ACHN (cell line): ENCODE results near the gene TSPOAP1.

Experiments used
- DNase-seq: peaks from one replicate; pipeline ENCODE4 v3.0.0-alpha.2; 2015
- in situ Hi-C: cut with HindIII; loops from 2 replicates; pipeline ENCODE4 v1.10.0; 2017; ENCODE audit warnings: low sequenced_read_pairs, low pct_ligation_motif_present, low pct_unique_long_range_greater_than_20kb

TSPOAP1 gene

DNA sequence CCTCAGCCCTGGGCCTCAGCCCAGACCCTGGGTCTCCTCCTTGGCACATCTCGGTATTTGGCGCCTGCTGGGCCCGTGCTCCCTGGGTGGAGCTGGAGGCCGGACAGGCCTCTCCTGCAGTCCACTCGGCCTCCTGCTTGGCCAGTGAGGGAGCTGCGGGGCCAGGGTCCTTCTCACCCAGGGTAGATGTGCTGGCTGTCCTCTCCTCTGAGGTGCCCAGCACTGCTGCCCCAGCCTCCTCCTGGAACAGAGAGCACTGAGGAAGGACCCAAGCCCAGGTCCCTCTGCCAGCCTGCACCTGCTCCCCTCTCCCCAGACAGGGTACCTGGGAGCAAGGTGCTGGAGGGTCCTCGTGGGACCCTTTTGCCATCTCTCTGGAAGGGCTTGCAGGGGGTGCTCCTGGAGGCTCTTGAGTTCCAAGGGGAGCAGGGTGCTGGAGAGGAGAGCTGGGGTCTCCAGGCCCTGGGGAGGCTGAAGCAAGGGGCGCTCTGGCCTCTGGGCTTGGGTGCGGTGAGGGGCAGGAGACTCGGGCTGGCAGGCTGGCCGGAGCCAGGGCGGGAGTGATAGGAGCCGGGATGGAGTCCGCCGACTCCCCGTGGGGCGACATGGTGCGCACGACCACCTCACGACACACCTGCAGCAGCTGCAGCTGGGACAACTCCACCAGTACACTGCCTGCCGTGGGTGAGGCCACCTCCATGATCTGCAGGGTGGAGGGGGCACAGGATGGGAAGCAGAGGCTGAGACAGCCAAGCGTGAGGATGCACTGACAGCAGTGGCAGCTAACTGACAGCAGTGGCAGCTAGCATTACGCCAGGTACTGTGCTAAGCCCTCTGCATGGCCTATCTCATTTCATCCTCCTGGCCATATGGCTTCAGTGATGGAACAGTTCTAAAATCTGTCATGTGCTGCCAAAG, 17.8 kb downstream of the TSPOAP1 start:
- in situ Hi-C loops = no loop called here
- DNase-seq = no peak

DNA sequence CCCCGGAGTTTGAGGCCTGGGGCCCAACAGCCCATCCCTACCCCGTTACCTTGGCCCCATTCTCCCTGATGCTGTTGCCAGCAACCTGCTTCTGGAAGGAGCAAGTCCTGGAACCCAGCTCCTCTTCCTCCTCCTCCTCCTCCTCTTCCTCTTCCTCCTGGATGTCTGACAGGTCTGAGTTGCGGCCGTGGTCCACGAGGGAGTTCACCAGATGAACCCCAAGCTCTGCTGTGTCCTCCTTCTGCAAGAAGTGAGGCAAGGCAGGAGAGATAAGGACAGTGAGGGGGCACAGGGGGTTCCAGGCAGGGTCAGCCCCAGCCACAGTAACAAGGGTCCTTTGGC, 18.7 kb downstream of the TSPOAP1 start:
- no peak for DNase-seq
- in situ Hi-C loops = no loop called here

DNA sequence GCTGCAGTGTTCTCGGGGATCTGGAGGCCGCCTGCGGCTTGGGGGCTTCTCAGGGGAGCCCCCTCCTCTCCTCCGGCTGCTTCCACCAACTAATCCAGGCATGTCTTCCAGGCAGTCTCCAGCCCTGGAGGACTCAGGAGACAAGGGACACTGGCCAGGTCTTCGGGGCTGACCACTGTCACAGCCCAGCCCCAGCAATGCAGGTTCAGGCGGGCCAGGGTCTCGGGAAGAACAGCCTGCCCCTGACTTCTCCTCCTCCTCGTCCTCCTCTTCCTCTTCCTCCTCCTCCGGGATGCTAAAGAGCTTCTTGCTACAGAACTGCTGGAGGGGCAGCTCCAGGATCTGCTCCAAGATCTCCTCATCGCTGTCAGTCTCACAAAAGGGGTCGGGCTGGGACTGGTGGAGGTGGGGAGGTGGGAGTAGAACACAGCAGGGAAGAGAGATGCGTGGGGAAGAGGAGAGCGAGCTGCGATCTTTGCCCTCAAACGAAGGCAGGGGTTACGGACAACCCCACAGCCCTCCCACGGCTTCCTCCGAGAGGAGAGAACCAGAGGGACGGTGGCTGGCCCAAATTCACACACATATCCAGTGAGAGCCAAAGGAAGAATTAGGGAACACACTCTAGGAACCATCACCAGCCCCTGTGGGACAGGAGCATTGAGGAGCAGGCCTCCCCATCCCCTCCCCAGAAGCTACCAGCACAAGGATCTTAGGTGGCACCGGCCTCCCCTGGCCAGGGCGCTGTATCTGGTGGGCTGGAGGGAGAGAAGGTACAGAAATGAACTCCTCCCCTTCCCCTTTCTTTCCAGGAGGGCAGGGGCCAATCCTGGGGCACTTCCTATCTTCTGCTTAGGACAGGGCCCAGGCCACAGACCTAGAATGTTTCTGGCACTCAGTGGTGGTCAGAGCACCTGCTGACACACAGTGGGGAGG, 19.3 kb downstream of the TSPOAP1 start:
- in situ Hi-C loops = no loop called here
- DNase-seq = no peak

DNA sequence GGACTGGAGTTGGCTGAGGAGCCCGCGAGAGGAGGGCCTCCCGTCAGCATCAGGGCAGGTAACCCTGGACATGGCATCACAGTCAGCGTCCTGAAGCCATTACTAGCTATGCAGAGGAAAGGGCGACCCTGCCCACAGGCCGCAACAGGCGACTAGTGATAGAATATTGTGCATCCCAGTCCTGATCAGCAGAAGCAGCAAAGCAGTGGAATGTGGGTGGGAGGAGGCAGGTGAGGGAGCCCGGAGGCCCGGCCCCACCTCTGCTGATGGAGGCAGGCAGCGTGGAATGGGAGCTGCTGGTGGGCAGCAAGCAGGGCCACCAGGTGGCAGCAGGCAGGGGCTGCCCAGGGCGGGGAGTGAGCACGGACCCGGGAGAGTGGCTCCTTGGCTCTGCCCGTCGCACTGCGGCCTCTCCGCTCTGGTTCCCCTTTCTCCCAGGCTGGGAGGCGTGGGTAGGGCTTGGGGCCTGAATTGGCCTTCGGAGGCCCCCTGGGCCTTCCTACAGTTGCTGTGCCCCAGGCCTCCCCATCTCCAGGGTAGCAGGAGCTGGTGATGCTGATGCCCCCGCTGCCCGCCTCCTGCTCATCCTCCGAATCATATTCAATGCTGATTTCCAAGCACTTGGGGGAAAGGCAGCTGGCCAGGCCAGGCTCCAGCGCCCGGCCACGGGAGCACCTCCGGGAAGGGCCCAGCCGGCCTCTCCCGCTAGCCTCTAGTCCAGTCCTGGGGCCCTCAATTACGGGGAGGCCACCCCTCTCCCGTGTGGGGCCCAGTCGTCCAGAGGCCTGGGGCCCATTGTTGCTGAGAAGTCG, 20.2 kb downstream of the TSPOAP1 start:
- in situ Hi-C loops = no loop called here
- peak; percentile 8 for DNase-seq

DNA sequence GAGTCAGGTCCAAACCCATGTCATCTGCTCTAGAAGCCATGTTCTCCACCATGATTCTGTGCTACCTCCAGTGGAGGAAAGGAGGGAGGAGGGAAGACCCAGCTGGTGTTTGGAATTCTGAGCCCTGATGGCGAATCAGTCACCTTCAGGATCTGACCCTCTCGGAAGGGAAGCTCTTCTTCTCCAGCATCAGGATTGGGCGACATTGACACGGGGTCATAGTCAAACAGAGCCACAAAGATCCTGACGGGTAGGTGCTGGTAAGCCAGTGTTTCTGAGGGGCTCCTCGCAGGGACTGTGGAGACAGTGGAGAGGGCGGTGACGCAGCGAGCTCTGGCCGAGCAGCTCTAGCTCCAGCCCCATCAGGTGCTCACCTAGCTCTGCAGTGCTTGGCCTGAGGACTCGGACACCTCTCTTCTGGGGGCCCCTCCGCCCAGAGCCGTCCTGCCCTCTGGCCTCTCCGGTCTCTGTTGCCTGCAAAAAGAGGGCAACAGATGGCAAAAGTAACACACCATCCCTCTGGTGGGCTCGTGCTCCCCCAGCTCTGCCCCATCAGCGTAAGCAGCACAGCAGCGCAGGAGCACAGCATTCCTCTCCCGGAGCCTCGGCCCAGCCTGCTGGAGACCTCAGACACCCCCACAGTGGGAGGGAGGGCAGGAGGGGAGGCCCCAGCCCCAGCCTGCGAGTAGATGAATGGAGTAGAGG, 21.0 kb downstream of the TSPOAP1 start:
- DNase-seq = no peak
- in situ Hi-C loops = no loop called here

DNA sequence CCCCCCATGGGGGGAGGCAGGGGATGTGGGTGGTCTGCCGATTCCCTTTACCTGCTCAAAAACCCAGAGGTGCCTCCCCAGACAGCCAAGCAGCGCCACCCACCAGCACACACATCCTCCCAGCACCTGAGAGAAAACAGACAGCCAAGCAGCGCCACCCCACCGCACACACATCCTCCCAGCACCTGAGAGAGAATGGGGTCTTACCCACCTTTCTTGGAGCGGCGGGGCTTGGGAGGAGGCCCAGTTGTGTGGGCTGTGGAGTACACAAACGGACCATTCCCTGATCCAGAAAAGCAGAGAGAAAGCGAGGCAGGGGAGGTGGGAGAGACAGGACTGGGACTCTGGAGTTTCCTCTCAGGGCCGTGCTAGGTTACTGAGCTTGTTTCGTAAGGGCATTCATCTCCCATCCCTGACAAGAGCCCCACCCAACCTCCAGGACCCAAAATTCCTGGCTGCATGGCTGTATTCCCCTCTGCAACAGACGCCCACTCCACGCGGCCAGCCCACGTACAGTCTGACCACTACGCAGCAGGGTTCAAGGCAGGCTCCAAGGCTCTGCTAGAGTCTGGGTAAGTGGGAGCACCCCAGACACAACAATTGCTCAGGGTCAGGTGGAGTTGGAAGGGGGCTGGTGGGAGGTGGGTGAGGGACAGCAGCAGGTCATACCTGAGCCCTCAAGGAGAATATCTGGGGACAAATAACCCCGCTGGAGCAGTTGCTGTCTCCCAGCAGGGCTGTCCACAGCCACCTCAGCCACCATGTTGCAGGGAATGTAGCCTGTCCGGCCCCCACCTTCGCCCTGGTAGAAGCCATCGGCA, 22.3 kb downstream of the TSPOAP1 start:
- in situ Hi-C loops = no loop called here
- DNase-seq = no peak

DNA sequence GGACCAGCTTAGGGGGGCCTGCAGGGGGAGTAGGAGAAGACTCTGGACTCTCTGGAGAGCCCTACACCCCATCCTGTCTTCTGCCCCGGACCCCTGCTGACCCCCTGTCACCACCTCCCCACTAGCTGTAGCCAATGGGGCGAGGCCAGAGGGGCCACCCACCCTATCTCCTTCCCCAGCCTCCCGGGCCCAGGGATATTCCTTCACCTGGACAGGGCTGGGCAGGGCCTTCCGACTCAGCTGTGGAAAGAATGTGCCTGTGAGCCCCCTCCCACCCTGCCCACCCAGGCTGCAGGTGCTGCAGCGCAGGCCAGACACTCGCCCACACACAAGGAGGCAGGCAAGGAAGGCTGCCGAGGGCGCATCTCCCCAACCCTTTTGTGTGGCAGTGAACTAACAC, 23.0 kb downstream of the TSPOAP1 start:
- no peak for DNase-seq
- in situ Hi-C loops = no loop called here

DNA sequence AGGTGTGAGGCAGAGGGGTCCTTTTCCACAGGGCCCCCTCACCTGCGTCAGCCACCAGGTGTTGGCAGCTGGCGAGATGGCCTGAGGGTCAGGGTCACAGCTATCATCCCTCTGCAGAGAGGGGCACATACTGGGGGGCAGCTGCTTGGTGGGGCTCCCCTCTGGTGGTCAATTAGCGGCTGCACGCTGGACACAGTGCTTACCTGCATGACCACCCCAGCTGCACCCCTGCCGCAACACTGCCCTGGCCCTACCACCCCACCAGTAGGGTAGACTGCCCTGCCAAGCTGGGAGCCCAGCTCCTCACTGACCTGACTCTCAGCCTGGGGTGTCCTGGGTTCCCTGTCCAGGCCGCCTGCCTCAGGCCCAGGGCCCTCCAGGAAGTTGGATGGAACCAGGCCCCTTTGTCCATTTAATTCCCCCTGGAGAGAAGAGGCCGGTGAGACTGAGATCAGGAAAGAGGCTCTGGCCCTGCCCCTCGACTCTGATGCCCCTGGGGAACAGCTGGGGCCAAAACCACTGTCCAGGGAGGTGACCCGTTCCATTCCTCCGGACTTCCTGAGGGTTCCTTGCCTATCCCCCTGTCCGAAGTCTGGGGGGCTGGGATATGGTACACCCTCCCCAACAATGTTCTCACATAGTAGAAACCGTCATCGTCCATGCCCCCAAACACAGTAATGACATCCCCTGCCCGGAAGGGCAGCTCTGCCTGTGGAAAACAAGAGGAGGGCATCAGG, 23.7 kb downstream of the TSPOAP1 start:
- in situ Hi-C loops = no loop called here
- DNase-seq = no peak

DNA sequence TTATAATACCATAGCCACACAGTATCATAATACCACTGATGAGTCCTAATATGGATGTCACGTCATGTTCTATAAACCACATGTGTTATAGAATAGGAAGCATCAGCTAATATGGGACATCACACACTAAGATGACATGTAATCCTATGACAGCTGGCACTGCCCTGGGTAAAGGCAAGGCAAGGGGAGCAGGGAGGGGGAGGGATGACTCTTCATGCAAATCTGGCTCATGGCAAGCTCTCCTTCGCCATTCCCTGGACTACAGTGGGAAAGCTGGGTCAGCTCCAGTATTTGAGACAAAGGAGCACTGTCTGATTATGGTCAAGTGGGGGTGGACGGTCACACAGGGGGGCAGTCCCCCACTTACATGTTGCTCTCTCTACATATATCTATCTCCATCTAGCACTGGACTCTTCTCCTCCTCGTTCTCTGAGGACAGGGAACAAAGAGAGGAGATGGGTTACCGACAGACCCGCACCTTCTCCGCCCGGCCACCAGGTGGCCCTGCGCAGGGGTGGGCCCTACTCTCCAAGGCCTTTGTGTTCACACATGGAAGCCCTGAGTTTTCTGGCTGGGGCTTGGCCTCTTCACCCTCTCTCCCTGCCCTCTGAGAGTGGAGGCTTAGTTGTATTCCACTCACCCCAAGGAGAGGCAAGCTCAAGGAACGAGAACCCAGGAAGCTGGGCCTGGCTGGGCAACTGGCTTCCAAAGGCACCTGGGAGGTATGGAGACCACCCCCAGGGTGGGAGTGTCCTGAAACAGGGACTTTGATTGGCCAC, 24.4 kb downstream of the TSPOAP1 start:
- DNase-seq = peak; percentile 59
- in situ Hi-C loops = no loop called here

DNA sequence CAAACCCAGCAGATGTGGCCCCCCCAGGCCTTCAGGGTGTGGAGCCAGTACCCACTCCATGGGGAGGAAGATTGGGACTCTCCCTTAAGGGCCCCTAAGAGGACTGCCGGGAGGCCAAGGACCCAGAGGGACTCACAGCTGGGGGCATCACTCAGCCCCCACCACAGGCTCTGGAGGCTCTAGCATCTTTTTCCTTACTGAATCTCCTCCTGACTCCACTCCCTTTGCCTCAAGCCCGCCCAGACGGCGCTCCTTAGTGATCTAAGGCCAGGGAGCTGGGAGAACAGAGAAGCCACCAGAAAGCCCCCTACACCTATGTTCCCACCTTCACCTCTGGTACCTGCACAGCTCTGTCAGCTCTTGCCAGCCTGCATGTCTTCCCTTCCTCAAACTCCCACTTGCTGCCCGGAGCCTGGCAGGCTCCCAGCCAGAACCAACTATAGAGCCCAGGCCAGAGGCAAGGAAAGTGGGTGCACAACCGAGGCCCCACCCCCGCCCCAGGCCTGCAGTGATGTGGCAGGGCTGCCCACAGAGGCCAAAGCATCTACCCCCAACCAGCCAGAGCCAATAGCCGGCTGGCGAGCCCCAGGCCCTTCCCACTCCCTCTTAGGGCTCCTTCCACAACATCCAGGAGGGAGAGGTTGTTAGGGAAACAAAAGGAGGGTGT, 25.5 kb downstream of the TSPOAP1 start:
- DNase-seq = no peak
- in situ Hi-C loops = no loop called here

DNA sequence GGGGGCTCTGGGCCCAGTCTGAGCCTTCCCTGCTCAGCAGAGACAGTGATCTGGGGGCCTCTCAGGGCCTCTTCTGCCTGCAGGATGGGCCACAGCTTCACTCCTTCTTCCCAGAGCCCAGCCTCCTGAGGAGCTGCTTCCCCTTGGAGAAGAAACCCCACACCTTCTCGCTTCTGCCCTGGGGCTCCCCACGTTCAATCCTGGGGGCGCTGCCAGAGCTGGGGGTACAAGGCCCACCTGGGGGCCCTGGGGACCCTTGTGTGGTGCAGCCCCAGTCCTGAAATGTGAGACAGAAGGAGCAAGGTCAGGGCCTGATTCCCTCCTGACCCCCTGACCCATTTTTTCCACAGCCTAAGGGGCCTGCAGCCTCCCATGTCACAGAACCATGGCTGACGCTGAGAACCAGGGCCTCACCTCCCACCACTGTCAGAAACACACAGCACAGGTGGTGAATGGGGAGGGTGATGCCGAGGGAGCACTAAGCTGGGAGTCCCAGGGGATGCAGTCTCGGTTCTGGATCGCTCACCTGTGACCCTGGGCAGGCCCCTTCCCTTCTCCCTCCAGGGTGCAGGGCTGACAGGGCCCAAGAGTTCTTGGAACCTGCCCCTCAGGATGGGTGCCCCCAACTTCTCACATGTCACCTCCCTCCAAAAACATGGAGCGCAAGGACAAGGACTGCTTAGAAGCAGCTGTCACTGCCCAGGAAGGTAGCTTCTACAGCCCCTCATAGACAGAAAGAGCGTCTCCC, 26.2 kb downstream of the TSPOAP1 start:
- DNase-seq = no peak
- in situ Hi-C loops = no loop called here

DNA sequence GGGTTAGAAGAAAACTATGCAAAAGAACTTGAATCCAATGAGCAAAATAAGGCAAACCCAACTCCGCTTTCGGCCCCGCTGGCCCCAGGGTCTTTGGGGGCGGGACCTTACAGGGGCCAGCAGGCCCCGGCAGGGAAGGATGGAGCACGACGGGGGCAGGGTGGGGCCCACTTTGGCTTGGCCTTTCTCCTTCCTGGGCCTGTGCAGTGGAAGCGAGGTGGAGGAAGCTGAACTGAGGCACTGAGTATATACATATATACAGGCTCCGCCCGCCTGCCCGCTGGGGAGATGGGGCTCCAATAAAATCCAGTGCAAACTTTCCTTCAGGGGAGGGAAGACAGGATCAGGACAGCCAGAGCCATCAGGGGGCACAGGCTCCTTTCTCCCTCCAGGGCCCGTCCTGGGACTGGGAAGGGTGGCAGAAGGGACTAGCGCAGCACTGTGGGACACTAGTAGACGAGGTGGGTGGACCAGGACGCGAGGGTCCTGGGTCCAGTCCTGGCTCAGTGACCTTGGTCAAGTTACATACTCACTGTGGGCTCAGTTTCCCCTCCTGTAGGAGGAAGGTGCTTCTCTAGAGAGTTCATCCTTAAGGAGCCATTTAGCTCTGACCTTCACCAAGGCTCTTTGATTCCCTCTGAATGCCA, 27.0 kb downstream of the TSPOAP1 start:
- no peak for DNase-seq
- in situ Hi-C loops = no loop called here

DNA sequence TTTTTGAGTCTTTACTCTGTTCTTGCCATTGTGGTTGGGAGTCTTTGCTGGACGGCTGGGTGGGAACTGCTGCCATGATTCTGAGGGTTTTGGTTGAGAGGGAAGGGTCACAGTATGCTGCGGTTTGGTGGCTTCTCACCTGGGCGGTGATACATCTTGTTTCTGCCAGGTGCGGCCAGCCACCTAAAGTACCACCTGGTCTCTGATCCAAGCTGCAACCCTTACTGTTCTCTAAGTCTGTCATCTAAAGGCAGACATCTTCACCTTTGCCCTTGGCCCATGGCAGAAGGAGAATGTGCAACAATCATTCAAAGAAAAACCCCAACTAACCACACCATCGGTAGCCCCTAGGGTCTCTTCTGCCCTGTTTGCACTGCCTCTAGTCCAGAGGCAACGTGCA, 28.3 kb downstream of the TSPOAP1 start:
- in situ Hi-C loops = no loop called here
- DNase-seq = no peak

DNA sequence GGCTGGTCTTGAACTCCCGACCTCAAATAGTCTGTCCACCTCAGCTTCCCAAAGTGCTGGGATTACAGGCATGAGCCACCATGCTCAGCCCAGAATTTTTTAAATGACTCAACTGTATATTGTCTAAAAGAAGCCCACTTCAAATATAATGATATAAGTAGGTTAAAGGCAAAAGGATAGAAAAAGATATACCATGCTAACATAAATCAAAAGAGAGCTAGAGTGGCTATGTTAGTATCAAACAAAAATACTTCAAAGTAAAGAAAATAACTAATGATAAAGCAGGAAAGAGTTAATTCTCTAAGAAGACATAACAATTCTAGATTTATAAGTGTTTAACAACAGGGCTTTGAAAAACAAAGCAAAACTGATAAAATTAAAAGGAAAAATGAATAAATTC, 34.6 kb downstream of the TSPOAP1 start:
- in situ Hi-C loops = no loop called here
- no peak for DNase-seq

DNA sequence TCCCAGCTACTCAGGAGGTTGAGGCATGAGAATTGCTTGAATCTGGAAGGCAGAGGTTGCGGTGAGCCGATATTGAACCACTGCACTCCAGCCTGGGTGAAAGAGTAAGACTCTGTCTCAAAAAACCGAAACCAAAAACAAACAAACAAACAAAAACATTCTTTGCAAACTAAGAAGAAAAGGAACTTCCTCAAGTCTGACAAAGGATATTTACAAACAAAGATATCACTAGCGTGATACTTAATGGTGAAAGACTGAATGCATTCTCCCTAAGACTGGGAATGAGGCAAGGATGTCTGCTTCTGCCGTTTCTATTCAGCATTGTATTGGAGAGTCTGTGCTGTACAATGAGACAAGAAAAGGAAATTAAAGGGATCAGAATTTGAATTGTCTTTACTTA, 37.3 kb downstream of the TSPOAP1 start:
- in situ Hi-C loops = no loop called here
- no peak for DNase-seq
